ENCODE data around the gene SGSH.
"Not testable (repeated sequence)": the region's sequence is repeated elsewhere in the genome, so short reads cannot be mapped to it uniquely, and the experiment has no call there.

SGSH gene

GRCh38 chr17:80209765-80210164, 10.4 kb downstream of the SGSH start:
- DNase-seq, result no peak

- DNase-seq, result no peak
Observed at GRCh38 chr17:80208050-80208449, 12.1 kb downstream of the SGSH start.

- no peak for DNase-seq
Observed at GRCh38 chr17:80205811-80206210, 14.3 kb downstream of the SGSH start.

- no peak for DNase-seq
Observed at GRCh38 chr17:80204626-80205468, 15.3 kb downstream of the SGSH start.

GRCh38 chr17:80203471-80203963, 16.6 kb downstream of the SGSH start:
- DNase-seq, result no peak

GRCh38 chr17:80202197-80202596, 17.9 kb downstream of the SGSH start:
- no peak for DNase-seq

GRCh38 chr17:80201446-80201845, 18.7 kb downstream of the SGSH start:
- no peak for DNase-seq

GRCh38 chr17:80199295-80199694, 20.8 kb downstream of the SGSH start:
- not testable (repeated sequence) for DNase-seq

GRCh38 chr17:80198144-80198661, 21.9 kb downstream of the SGSH start:
- DNase-seq, result no peak

GRCh38 chr17:80196652-80197051, 23.5 kb downstream of the SGSH start:
- DNase-seq, result no peak

GRCh38 chr17:80195671-80196529, 24.2 kb downstream of the SGSH start:
- DNase-seq, result peak; percentile 69

- no peak for DNase-seq
Observed at GRCh38 chr17:80195141-80195540, 25.0 kb downstream of the SGSH start.

- DNase-seq, result no peak
Observed at GRCh38 chr17:80191865-80192661, 28.1 kb downstream of the SGSH start.

- no peak for DNase-seq
Observed at GRCh38 chr17:80191192-80191591, 28.9 kb downstream of the SGSH start.

GRCh38 chr17:80190716-80191115, 29.4 kb downstream of the SGSH start:
- DNase-seq, result no peak

GRCh38 chr17:80189611-80190010, 30.5 kb downstream of the SGSH start:
- DNase-seq, result no peak

- DNase-seq, result no peak
Observed at GRCh38 chr17:80187515-80187941, 32.6 kb downstream of the SGSH start.

- no peak for DNase-seq
Observed at GRCh38 chr17:80187090-80187489, 33.0 kb downstream of the SGSH start.

- no peak for DNase-seq
Observed at GRCh38 chr17:80185968-80186367, 34.2 kb downstream of the SGSH start.

- DNase-seq, result no peak
Observed at GRCh38 chr17:80184423-80184714, 35.8 kb downstream of the SGSH start.

GRCh38 chr17:80183581-80184422, 36.3 kb downstream of the SGSH start:
- DNase-seq, result no peak

GRCh38 chr17:80182845-80183223, 37.3 kb downstream of the SGSH start:
- no peak for DNase-seq
